Adipocyte (in vitro differentiated cells): ENCODE results near the gene FAM118A.
A peak's percentile ranks its signal among the peaks of the same experiment; 100 is the strongest.
"Not testable (repeated sequence)": the region's sequence is repeated elsewhere in the genome, so short reads cannot be mapped to it uniquely, and the experiment has no call there.

Experiments
- DNase-seq: peaks from one replicate; pipeline ENCODE4 v3.0.0-alpha.2; 2015; ENCODE audit warnings: low read depth
- H3K27me3 ChIP-seq: replicated peaks from 2 replicates; pipeline ENCODE4 v1.7.0; 2013; ENCODE audit warnings: mild to moderate bottlenecking, low read length, moderate library complexity; ENCODE audit not compliant: control insufficient read depth, insufficient read depth
- H3K36me3 ChIP-seq: 2 replicates; pipeline ENCODE4 v1.7.0; 2013; ENCODE audit warnings: low read length, mild to moderate bottlenecking, moderate library complexity; ENCODE audit not compliant: control insufficient read depth, insufficient read depth, severe bottlenecking
- H3K4me1 ChIP-seq: 2 replicates; pipeline ENCODE4 v1.7.0; 2013; ENCODE audit warnings: mild to moderate bottlenecking, low read length, moderate library complexity; ENCODE audit not compliant: control insufficient read depth, insufficient read depth
- H3K4me3 ChIP-seq: 2 replicates; pipeline ENCODE4 v1.7.0; 2013; ENCODE audit warnings: mild to moderate bottlenecking, low read length, moderate library complexity
- H3K9ac ChIP-seq: 2 replicates; pipeline ENCODE4 v1.7.0; 2013; ENCODE audit warnings: mild to moderate bottlenecking, low read length, moderate library complexity
- H3K9me3 ChIP-seq: 2 replicates; pipeline ENCODE4 v1.7.0; 2013; ENCODE audit warnings: mild to moderate bottlenecking, low read length, moderate library complexity; ENCODE audit not compliant: control insufficient read depth

FAM118A gene

DNA sequence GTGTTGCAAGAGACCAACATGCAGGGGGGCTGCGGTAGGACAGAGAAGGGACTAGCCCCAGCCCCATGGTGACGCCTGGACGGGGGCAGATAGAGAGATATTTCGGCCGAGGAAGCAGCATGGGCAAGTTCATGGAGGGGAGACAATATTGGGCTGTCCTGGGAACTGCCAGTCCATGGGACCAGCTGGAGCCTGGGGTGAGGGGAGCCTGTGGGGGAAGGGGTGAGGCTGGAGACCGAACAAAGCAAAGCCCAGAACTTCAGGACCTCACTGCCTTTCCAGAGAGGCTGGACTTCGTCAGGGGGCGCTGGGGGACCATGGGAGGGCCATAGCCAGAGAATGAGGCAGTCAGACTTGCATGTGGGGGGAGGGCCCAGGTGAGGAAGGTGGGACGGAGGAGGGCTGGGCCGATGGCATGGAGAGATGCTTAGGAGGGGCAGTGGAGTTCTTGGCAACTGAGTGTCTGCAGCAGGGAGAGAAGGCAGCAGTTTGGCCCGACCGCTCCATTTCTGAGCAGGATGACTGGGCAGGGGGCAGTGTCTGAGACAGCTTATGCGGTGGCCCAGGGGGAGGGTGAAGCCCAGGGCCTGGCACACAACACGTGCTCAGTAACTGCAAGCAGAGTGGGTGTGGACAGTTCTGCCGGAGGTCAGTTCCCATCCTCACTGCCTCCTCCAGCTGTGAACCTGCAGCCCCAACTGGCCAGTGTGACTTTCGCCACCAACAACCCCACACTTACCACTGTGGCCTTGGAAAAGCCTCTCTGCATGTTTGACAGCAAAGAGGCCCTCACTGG, 24.3 kb upstream of the FAM118A start:
- H3K27me3 ChIP-seq = peaks cover 38% of the 10 kb centered on the region

GRCh38 chr22:45286854-45287551, 22.7 kb upstream of the FAM118A start:
- Histone ChIP-seq H3K4me1 (peaks cover 8% of the 10 kb centered on the region), H3K27me3 (peaks cover 43% of the 10 kb centered on the region), H3K36me3 (no peaks in the 10 kb centered on the region), H3K4me3 (no peak overlapping the region), H3K9me3 (no peaks in the 10 kb centered on the region), H3K9ac (no peak overlapping the region)
- DNase-seq = no peak

More for the DNA sequence above, 24.3 kb upstream of the FAM118A start:
- Histone ChIP-seq H3K9me3 (no peaks in the 10 kb centered on the region), H3K36me3 (no peaks in the 10 kb centered on the region), H3K4me3 (no peak overlapping the region), H3K4me1 (peaks cover 3% of the 10 kb centered on the region), H3K9ac (no peak overlapping the region)
- DNase-seq = no peak

DNA sequence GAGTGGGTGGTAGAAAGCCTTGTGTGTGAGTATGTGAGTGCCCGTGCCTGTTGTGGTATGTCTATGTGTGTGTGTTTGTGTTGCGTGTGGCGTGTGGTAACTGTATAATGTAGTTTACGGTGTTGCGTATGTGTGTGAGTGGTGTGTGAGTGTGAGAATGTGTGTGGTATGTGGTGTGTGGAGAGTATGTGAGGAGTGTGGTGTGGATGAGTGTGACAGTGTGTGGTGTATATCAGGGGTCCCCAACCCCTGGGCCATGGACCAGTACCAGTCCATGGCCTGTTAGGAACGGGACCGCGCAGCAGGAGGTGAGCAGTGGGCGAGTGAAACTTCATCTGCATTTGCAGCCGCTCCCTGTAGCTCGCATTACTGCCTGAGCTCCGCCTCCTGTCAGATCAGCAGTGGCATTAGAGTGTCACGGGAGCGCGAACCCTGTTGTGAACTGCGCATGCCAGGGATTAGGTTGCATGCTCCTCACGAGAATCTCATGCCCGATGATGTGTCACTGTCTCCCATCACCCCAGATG, 19.3 kb upstream of the FAM118A start:
- H3K4me1 ChIP-seq = peaks cover 8% of the 10 kb centered on the region
- peaks cover 51% of the 10 kb centered on the region for H3K27me3 ChIP-seq
- peak overlapping the region; percentile 31 for H3K4me3 ChIP-seq
- DNase-seq = no peak
- H3K9ac ChIP-seq = peak overlapping the region; percentile 16
- no peaks in the 10 kb centered on the region for H3K36me3 ChIP-seq
- H3K9me3 ChIP-seq = no peaks in the 10 kb centered on the region

DNA sequence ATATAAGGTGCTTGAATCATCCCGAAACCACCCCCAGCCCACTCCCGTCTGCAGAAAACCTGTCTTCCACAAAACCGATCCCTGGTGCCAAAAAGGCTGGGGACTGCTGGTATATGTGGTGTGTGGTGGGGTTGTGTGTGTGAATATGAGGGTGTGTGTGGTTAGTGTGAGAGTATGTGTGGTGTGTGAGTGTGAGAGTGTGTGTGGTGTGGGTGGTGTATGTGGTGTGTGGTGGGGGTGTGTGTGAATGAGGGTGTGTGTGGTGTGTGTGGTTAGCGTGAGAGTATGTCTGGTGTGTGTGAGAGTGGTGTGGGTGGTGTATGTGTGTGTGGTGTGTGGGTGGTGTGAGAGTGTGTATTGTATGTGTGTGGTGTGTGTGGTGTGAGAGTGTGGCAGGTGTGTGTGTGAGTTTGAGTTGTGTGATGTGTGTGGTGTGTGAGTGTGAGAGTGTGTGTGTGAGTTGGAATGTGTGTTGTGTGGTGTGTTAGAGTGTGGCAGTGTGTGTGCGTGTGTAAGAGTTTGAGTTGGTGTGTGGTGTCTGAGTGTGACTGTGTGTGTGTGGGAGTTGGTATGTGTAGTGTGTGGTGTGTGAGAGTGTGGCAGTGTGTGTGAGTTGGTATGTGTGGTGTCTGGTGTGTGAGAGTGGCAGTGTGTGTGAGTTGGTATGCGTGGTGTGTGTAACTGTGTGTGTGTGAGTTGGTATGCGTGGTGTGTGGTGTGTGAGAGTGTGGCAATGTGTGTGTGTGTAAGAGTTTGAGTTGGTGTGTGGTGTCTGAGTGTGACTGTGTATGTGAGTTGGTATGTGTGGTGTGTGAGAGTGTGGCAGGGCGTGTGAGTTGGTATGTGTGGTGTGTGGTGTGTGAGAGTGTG, 18.4 kb upstream of the FAM118A start:
- Histone ChIP-seq H3K4me1 (peaks cover 8% of the 10 kb centered on the region), H3K36me3 (no peaks in the 10 kb centered on the region), H3K9ac (no peak overlapping the region), H3K4me3 (no peak overlapping the region), H3K27me3 (peaks cover 45% of the 10 kb centered on the region), H3K9me3 (no peaks in the 10 kb centered on the region)
- no peak for DNase-seq

DNA sequence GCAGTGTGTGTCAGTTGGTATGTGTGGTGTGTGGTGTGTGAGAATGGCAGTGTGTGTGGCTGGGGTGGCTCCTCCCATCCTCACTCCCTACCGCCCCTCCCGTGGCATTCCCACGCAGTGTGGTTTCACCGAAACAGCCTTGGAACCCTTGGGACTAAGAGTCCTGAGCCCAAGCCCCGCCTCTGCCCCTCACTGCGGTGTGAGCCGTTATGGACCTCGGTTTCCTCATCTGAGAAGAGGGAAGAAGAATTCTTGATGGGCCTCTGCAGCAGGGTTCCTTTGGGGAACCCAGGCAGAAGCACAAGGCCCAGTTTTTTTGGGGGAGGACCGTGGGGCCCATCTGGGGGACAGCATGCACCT, 17.8 kb upstream of the FAM118A start:
- Histone ChIP-seq H3K36me3 (no peaks in the 10 kb centered on the region), H3K9me3 (no peaks in the 10 kb centered on the region), H3K4me3 (no peak overlapping the region), H3K27me3 (peaks cover 44% of the 10 kb centered on the region), H3K4me1 (peaks cover 8% of the 10 kb centered on the region), H3K9ac (no peak overlapping the region)
- no peak for DNase-seq

- Histone ChIP-seq H3K9ac (no peak overlapping the region), H3K4me3 (no peak overlapping the region), H3K27me3 (peaks cover 44% of the 10 kb centered on the region), H3K4me1 (peaks cover 8% of the 10 kb centered on the region), H3K9me3 (no peaks in the 10 kb centered on the region), H3K36me3 (no peaks in the 10 kb centered on the region)
- DNase-seq = no peak
Observed at GRCh38 chr22:45292731-45293442, 16.8 kb upstream of the FAM118A start.

DNA sequence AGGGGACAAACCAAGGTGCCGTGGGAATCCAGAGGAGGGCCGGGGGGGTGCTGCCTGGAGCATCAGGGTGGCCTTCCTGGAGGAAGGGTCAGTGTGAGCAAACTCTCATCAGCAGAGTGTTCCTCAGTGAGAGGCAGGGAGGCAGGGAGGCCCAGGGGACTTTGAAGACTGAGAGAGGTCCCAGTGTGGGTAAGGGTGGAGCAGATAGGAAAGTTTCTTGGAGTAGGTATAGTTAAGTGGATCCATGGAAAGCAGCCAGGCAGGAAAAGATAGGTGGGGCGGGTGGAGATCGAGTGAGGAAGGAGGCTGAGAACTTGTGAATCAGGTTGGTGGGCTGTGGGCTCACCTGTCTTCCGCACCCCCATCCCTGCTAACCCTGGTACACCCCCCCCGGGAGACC, 15.7 kb upstream of the FAM118A start:
- no peak for DNase-seq
- no peak overlapping the region for H3K4me3 ChIP-seq
- no peaks in the 10 kb centered on the region for H3K36me3 ChIP-seq
- peaks cover 44% of the 10 kb centered on the region for H3K27me3 ChIP-seq
- no peak overlapping the region for H3K9ac ChIP-seq
- H3K4me1 ChIP-seq = peaks cover 8% of the 10 kb centered on the region
- H3K9me3 ChIP-seq = no peaks in the 10 kb centered on the region

DNA sequence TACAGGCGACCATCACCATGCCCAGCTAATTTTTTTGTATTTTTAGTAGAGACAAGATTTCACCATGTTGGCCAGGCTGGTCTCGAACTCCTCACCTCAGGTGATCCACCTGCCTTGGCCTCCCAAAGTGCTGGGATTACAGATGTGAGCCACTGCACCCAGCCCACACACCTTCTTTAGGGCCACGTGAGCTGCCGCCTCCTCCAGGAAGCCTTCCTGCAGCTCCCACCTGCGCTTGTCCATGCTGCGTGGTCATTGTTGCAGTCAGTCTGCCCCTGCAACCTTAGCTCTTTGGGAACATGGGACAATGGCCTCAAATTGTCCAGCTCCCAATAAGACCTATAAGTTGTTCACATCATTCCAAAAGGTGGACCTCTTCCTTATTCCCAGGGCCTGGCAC, 14.7 kb upstream of the FAM118A start:
- not testable (repeated sequence) for H3K4me1 ChIP-seq, H3K9me3 ChIP-seq, H3K9ac ChIP-seq, H3K36me3 ChIP-seq, DNase-seq, H3K4me3 ChIP-seq
- peaks cover 44% of the 10 kb centered on the region for H3K27me3 ChIP-seq

DNA sequence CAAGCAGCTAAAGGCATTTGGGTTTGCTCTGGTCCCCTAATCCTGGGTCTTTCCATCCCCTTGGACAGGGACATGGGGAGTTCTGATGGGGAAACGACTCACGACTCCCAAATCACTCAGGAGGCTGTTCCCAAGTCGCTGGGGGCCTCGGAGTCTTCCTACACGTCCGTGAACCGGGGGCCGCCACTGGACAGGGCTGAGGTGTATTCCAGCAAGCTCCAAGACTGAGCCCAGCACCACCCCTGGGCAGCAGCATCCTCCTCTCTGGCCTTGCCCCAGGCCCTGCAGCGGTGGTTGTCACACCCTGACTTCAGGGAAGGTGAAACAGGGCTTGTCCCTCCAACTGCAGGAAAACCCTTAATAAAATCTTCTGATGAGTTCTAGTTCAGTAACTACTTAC, 14.2 kb upstream of the FAM118A start:
- no peak overlapping the region for H3K4me3 ChIP-seq
- no peaks in the 10 kb centered on the region for H3K36me3 ChIP-seq
- no peak overlapping the region for H3K9ac ChIP-seq
- no peak for DNase-seq
- H3K4me1 ChIP-seq = peaks cover 5% of the 10 kb centered on the region
- no peaks in the 10 kb centered on the region for H3K9me3 ChIP-seq
- H3K27me3 ChIP-seq = peaks cover 44% of the 10 kb centered on the region

GRCh38 chr22:45296628-45297297, 13.0 kb upstream of the FAM118A start:
- peaks cover 2% of the 10 kb centered on the region for H3K4me1 ChIP-seq
- no peak overlapping the region for H3K9ac ChIP-seq
- no peak for DNase-seq
- H3K9me3 ChIP-seq = no peaks in the 10 kb centered on the region
- H3K4me3 ChIP-seq = no peak overlapping the region
- H3K27me3 ChIP-seq = peaks cover 37% of the 10 kb centered on the region
- H3K36me3 ChIP-seq = no peaks in the 10 kb centered on the region
